Thyroid gland (tissue), 4 donors: ENCODE results near the gene DCANP1. TPM values are rescaled to one million over a fixed set of nuclear protein-coding genes. Genes with fewer than 3 reads are reported as not detected.

Experiments used
- DNase-seq, 2 donors: peaks; one replicate each; pipeline ENCODE4 v3.0.0-alpha.2; 2019
- H3K27ac ChIP-seq, 3 donors: fragments of 200-600 bp; sonication (generic); 1 replicate in 2 of 3; 2 replicates in 1 of 3; pipeline ENCODE4 v1.5.1; 2016 to 2019; ENCODE audit warnings: mild to moderate bottlenecking in 1 of 3, moderate library complexity in 1 of 3
- H3K27me3 ChIP-seq: fragments of 200-600 bp; sonication (generic); one replicate; pipeline ENCODE4 v1.5.1; 2019
- H3K36me3 ChIP-seq, 2 donors: fragments of 200-600 bp; sonication (generic); one replicate each; pipeline ENCODE4 v1.5.1; 2016 to 2019
- H3K4me1 ChIP-seq, 2 donors: fragments of 200-600 bp; sonication (generic); one replicate each; pipeline ENCODE4 v1.5.1; 2017 to 2019
- H3K4me3 ChIP-seq, 3 donors: fragments of 200-600 bp; sonication (generic); replicated peaks in 1 of 3; 1 replicate in 2 of 3; 2 replicates in 1 of 3; pipeline ENCODE4 v1.5.1; 2016; ENCODE audit warnings: mild to moderate bottlenecking in 1 of 3
- H3K9me3 ChIP-seq: fragments of 200-600 bp; sonication (generic); one replicate; pipeline ENCODE4 v1.5.1; 2017
- POLR2A ChIP-seq, 2 donors: fragments of 450-650 bp; IDR thresholded peaks; one replicate each; pipeline ENCODE4 v1.6.1; 2017; ENCODE audit warnings: antibody characterized with exemption in 2 of 2, mild to moderate bottlenecking in 2 of 2, moderate library complexity in 1 of 2
- WGBS, 2 donors: methylation state at CpG; one replicate each; pipeline ENCODE4 v1.1.5; 2017; 5-methylcytosine and 5-hydroxymethylcytosine counted together
- intact Hi-C: fragments of 100-400 bp; cut with DNase I; formaldehyde crosslinking; loops from one replicate; pipeline ENCODE4 v1.15.1; 2023
- total RNA-seq, 4 donors: library from RNA; depleted of rRNA; stranded (reverse); fragments of >200 nt; gene quantifications; one replicate each; pipeline ENCODE4 v1.2.3, GENCODE V29; 2016
- TF ChIP-seq, protein P1 (sequence below), 6 experiments: fragments of 200-600 bp in 3 of 6; fragments of 450-650 bp in 3 of 6; sonication (generic) in 3 of 6; IDR thresholded peaks; one replicate each; pipeline ENCODE4 v1.5.1; 2016 to 2019; ENCODE audit warnings: antibody characterized with exemption in 6 of 6, mild to moderate bottlenecking in 2 of 6, inconsistent platforms in 1 of 6, moderate library complexity in 1 of 6

Gene DCANP1
- total RNA-seq, 4 donors from 2014 or later: not detected

DNA sequence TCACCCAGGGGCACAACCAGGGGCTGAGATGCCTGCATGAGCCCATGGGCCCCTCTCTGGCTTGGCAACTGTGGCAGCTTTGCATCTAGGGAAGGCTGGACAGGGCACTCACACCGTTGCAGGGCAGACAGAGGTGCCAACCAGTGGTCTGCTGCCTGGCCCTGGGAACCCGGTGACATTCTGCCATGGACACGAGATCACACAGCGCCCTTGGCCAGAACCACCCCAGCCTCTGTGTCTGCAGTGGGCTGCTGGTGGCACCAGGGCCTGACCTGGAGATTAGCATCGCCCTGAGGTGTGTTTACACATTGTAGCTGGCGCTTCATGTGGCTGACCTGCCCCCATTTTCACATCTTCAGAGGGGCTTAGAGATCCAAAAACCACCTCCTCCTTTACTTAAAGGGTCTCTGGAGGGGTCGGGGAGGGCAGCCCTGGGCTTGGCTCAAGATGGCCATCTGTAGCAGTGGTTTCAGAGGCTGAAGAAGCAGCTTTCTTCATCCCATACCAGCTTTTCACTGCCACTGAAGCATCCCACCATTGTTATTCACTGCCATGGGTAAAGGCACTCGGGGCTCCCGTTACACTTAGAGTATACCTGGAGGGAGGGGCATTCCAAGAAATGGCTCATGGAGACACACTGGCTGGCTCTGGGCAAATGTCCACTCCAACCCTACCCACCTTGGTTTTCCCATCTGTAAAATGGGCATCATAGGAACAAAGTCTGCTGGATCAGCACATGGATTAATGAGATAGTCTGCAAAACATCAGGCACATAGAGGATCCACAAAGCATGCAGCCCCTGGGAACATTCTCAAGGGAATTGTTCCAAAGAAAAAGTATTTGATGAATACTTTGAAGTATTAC is 11.4 kb downstream of the DCANP1 start:
- WGBS, 2 donors: 89% methylated on average over 9 of the region's 9 CpGs
- no peak for DNase-seq
- no peaks in the 10 kb centered on the region for H3K9me3 ChIP-seq

DNA sequence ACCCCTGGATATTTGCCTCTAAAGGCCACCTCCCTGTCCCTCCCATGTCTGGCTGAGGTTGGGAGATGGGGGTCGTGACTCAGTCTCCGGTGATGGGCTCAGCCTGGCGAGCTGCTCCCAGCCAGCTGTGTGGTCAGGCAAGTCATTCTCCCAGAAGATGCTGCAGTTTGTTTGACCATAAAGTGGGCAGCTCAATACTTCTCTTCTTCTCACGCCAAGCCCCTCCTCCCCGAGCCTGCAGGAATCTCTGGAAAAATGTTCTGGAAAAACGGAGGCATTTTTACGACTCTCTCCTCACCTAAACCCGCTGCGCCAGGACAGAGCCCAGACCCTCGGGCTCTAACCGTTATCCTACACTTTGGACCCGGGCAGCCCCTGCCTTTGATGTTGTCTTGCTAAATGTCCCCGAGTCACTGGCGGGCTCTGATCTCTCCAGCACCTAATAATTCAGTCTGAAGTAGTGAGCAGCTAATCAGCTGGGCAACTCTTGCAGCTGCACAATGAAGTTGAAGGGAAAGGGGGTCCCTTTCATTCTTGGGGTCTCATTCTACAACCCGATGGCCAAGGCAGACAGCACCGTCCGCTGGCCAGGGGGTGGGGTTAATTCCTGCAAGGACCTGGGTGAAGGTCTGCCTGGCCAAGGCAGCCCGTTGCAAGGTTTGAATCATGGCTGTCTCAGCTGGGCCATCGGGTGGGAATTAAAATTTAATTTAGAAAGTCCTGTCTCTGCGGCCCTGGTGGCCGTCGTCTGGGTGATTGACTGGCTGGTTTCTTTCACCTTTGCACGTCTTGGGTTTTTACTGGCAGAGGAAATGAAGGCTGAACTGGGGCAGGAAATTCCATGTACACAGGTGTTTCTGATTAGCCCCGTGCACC is 12.3 kb downstream of the DCANP1 start:
- intact Hi-C loops: no loop called here
- no peak for DNase-seq
- WGBS, 2 donors: 86 to 87% methylated on average over 21 to 24 of the region's 24 CpGs

More for the DNA sequence above, 11.4 kb downstream of the DCANP1 start:
- intact Hi-C loops: no loop called here
- H3K36me3 ChIP-seq: no peaks in the 10 kb centered on the region
- TF ChIP-seq POLR2A (IDR thresholded peaks at IDR 0.05): no peak
- TF ChIP-seq, protein P1, sequence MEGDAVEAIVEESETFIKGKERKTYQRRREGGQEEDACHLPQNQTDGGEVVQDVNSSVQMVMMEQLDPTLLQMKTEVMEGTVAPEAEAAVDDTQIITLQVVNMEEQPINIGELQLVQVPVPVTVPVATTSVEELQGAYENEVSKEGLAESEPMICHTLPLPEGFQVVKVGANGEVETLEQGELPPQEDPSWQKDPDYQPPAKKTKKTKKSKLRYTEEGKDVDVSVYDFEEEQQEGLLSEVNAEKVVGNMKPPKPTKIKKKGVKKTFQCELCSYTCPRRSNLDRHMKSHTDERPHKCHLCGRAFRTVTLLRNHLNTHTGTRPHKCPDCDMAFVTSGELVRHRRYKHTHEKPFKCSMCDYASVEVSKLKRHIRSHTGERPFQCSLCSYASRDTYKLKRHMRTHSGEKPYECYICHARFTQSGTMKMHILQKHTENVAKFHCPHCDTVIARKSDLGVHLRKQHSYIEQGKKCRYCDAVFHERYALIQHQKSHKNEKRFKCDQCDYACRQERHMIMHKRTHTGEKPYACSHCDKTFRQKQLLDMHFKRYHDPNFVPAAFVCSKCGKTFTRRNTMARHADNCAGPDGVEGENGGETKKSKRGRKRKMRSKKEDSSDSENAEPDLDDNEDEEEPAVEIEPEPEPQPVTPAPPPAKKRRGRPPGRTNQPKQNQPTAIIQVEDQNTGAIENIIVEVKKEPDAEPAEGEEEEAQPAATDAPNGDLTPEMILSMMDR (IDR thresholded peaks at IDR 0.05): no peak
- peaks cover 16 to 31% of the 10 kb centered on the region in 2 donors for H3K4me1 ChIP-seq
- no peak overlapping the region for H3K27ac ChIP-seq
- H3K4me3 ChIP-seq: no peak overlapping the region
- no peaks in the 10 kb centered on the region for H3K27me3 ChIP-seq

DNA sequence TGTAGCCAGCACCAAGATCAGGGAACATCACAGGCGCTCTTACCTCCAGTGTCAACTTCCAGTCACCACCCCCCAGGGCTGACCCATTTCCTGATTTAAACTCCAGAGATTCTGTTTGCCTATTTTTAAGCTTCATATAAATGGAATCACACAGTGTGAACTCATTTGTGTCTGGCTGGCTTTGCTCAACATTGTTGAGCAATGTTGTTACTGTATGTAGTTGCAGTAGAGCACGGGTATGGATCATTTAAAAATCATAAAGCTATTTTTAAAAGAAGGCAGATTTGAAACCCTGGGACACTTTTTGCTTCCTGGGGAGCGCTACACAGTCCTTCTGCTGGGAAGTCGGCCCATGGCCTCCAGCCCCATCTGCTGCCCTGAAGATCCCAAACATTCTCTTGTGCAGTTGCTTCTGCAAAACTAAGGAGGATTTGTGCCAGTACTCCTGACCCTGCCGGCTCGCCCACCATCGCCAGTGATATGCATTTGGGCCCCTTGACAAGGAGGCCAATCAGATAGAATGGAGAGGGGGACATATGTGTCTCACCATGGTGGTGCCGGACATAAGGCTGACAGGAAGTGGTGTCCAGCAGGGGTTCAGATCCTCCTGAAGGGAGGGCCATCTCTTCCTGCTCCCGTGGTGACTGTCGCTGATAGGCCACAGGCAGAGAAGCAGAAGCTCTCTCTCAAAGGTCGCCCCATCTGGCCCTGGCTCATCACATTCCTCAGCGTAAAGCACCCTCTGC is 13.3 kb downstream of the DCANP1 start:
- TF ChIP-seq POLR2A (IDR thresholded peaks at IDR 0.05): no peak
- TF ChIP-seq, protein P1 (IDR thresholded peaks at IDR 0.05): no peak
- no peaks in the 10 kb centered on the region for H3K9me3 ChIP-seq
- WGBS, 2 donors: 76 to 79% methylated on average over 11 to 12 of the region's 12 CpGs
- DNase-seq: no peak
- peaks cover 16 to 39% of the 10 kb centered on the region in 2 donors for H3K4me1 ChIP-seq
- intact Hi-C loops: no loop called here
- H3K27me3 ChIP-seq: no peaks in the 10 kb centered on the region
- H3K27ac ChIP-seq: no peak overlapping the region
- H3K4me3 ChIP-seq: no peak overlapping the region
- no peaks in the 10 kb centered on the region for H3K36me3 ChIP-seq

More for the DNA sequence above, 12.3 kb downstream of the DCANP1 start:
- Histone ChIP-seq H3K4me1 (peaks cover 16 to 36% of the 10 kb centered on the region in 2 donors), H3K27me3 (no peaks in the 10 kb centered on the region), H3K27ac (no peak overlapping the region), H3K4me3 (no peak overlapping the region), H3K9me3 (no peaks in the 10 kb centered on the region), H3K36me3 (no peaks in the 10 kb centered on the region)
- TF ChIP-seq POLR2A (IDR thresholded peaks at IDR 0.05): no peak
- TF ChIP-seq, protein P1 (IDR thresholded peaks at IDR 0.05): no peak

DNA sequence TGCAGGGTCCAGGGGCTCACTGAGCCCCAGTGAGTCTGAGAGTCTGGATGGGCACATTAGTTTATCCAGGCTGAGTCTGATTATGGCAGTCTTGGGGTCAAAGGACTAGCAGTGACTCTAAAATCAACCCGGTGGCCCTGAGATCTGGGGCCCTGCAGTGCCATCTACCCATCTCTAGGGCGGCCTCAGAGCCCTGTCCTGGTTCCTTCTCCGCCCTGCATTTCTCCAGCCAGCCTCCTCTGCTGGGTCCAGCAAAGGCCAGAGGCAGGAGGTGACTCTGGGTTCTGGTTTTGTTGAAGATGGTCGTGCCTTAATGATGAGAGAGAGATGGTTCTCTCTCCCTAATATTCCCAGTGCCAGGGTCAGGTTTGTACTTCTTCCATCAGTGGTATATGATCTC is 15.0 kb downstream of the DCANP1 start:
- Histone ChIP-seq H3K36me3 (no peaks in the 10 kb centered on the region), H3K4me3 (no peak overlapping the region), H3K27me3 (no peaks in the 10 kb centered on the region), H3K4me1 (peaks cover 5 to 22% of the 10 kb centered on the region in 2 donors), H3K9me3 (no peaks in the 10 kb centered on the region), H3K27ac (no peak overlapping the region)
- WGBS, 2 donors: 89 to 92% methylated on average over 3 to 4 of the region's 4 CpGs
- DNase-seq: no peak
- TF ChIP-seq, protein P1 (IDR thresholded peaks at IDR 0.05): no peak
- intact Hi-C loops: no loop called here
